ENCODE measurements around the gene NTRK3. TPM values are rescaled to one million over a fixed set of nuclear protein-coding genes. Genes with fewer than 3 reads are reported as not detected.

NTRK3 gene
- total and polyA plus RNA-seq, 2 of the 8 experiments (the other 6 are each of a cell fraction or from before 2014, with no cell fraction given): 4.5 to 6.8 TPM

DNA sequence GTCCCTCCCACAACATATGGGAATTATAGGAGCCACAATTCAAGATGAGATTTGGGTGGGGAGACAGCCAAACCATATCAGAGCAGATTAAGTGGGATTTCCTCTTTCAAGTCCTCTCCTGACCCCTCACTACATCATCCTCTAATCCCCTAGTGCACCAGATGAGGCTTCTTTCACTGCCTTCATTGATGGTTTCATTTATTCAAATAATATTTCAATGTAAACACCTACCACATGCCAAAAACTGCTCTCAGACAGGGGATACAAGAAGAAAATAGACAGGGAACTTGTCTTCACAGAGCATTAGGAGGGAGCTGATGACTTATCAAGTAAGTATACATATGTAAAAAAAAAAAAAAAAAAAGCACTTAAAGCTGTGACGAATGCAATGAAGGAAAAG is 180.2 kb downstream of the NTRK3 start:
- H2BK5ac ChIP-seq (ENCODE audit: low read depth, low read length): no peak overlapping the region
- no peak overlapping the region for H2BK20ac ChIP-seq (ENCODE audit: low read length)
- no peak overlapping the region for H3K23ac ChIP-seq (ENCODE audit: insufficient read length)
- H3K79me1 ChIP-seq (ENCODE audit: low read depth, low read length): no peaks in the 10 kb centered on the region
- no peak overlapping the region for H2AFZ ChIP-seq (ENCODE audit: low read length)
- H4K5ac ChIP-seq (ENCODE audit: insufficient read length, low read depth, low read length): no peak overlapping the region
- H3K79me2 ChIP-seq (ENCODE audit: control insufficient read depth in 1 of 2, insufficient read depth in 2 of 2, low read length in 2 of 2): no peaks in the 10 kb centered on the region
- H3K18ac ChIP-seq (ENCODE audit: extremely low read depth, low read length): no peak overlapping the region
- H4K91ac ChIP-seq (replicated peaks; ENCODE audit: insufficient read length, low read length): no peak overlapping the region
- no peak overlapping the region for H3K27ac ChIP-seq (ENCODE audit: low read depth, low read length)
- no peak overlapping the region for H2BK12ac ChIP-seq (ENCODE audit: low read depth, low read length)
- FAIRE-seq (no peak), DNase-seq (ENCODE audit: low read depth in 1 of 2, low spot score in 2 of 2) (no peak)
- WGBS, 2 experiments (ENCODE audit: extremely low coverage in 1 of 2, insufficient coverage in 1 of 2, insufficient read length in 1 of 2, insufficient replicate concordance in 2 of 2, low coverage in 1 of 2, low lambda C conversion rate in 2 of 2, missing lambda C conversion rate in 1 of 2): 67% methylated on average over 1 of the region's 1 CpG; no CpG with 5 or more reads in 1 of the 2 experiments
- H3K9me3 ChIP-seq (ENCODE audit: insufficient read depth in 2 of 2, low read depth in 1 of 2, low read length in 1 of 2): no peaks in the 10 kb centered on the region
- H2BK120ac ChIP-seq (replicated peaks; ENCODE audit: low read depth, low read length): no peak overlapping the region
- H4K8ac ChIP-seq (ENCODE audit: extremely low read depth, insufficient read depth, low read length): no peak overlapping the region
- H2AK5ac ChIP-seq (ENCODE audit: low read depth, low read length): no peak overlapping the region
- no peak overlapping the region for H3K56ac ChIP-seq (replicated peaks; ENCODE audit: insufficient read length, low read depth, low read length)
- H3K4me3 ChIP-seq (ENCODE audit: extremely low read depth in 1 of 4, insufficient read depth in 2 of 4, low read depth in 3 of 4, low read length in 4 of 4): no peak overlapping the region
- no peaks in the 10 kb centered on the region for H3K36me3 ChIP-seq (ENCODE audit: control insufficient read depth in 2 of 4, insufficient read depth in 4 of 4, low read length in 3 of 4)
- no peaks in the 10 kb centered on the region for H3K27me3 ChIP-seq (replicated peaks in 1 of 4; ENCODE audit: control insufficient read depth in 3 of 4, extremely low read depth in 1 of 4, insufficient read depth in 3 of 4, low read length in 3 of 4)
- ChIA-PET POLR2A (ENCODE audit: partially characterized antibody) (no interaction called here), CTCF (ENCODE audit: partially characterized antibody) (no interaction called here)
- no peak for TF ChIP-seq SP2 (IDR thresholded peaks at IDR 0.05; ENCODE audit: low read length)
- no peaks in the 10 kb centered on the region for H4K20me1 ChIP-seq (replicated peaks in 1 of 2; ENCODE audit: control insufficient read depth in 1 of 2, insufficient read depth in 2 of 2, low read length in 2 of 2)
- H3K23me2 ChIP-seq (ENCODE audit: low read depth, low read length): no peaks in the 10 kb centered on the region
- no peak overlapping the region for H2BK15ac ChIP-seq (ENCODE audit: low read length)
- H3K14ac ChIP-seq (ENCODE audit: insufficient read length): no peak overlapping the region
- no peak overlapping the region for H3K4ac ChIP-seq (replicated peaks; ENCODE audit: insufficient read length, low read depth, low read length)
- peaks cover 0 to 9% (median 2%) of the 10 kb centered on the region in 4 experiments; a peak in 4 of 7 replicates for H3K4me1 ChIP-seq (replicated peaks in 1 of 4; ENCODE audit: control insufficient read depth in 3 of 4, insufficient read depth in 4 of 4, low read length in 3 of 4)
- H3K9ac ChIP-seq (replicated peaks in 1 of 4; ENCODE audit: extremely low read depth in 1 of 4, low read depth in 3 of 4, low read length in 3 of 4): no peak overlapping the region
- H3K4me2 ChIP-seq (ENCODE audit: insufficient read depth in 1 of 2, low read depth in 2 of 2, low read length in 2 of 2): no peak overlapping the region
